ENCODE results near the gene KANK2.

GRCh38 chr19:11172576-11172975 lies 24.8 kb downstream of the KANK2 start:
- TF ChIP-seq CTCF (IDR thresholded peaks at IDR 0.05) (no peak), POLR2A (IDR thresholded peaks at IDR 0.05) (no peak)

Measured in uterus (tissue), 2 donors.